Skeletal muscle tissue (tissue), 4 donors: ENCODE results near the gene EPAS1. TPM values are rescaled to one million over a fixed set of nuclear protein-coding genes. Genes with fewer than 3 reads are reported as not detected.

Source experiments
- H3K27ac ChIP-seq: one replicate; pipeline ENCODE4 v1.7.0; 2013; ENCODE audit warnings: mild to moderate bottlenecking, low read depth, low read length, inconsistent platforms
- H3K27me3 ChIP-seq, 3 donors: one replicate each; pipeline ENCODE4 v1.7.0; 2013; ENCODE audit warnings: low read length in 3 of 3; ENCODE audit not compliant: control insufficient read depth in 3 of 3, insufficient read depth in 3 of 3
- H3K36me3 ChIP-seq, 3 donors: one replicate each; pipeline ENCODE4 v1.7.0; 2013; ENCODE audit warnings: low read length in 3 of 3; ENCODE audit not compliant: control insufficient read depth in 3 of 3, insufficient read depth in 3 of 3
- H3K4me1 ChIP-seq, 3 donors: one replicate each; pipeline ENCODE4 v1.7.0; 2013; ENCODE audit warnings: low read length in 3 of 3, mild to moderate bottlenecking in 3 of 3; ENCODE audit not compliant: control insufficient read depth in 3 of 3, insufficient read depth in 3 of 3
- H3K4me3 ChIP-seq, 3 donors: one replicate each; pipeline ENCODE4 v1.7.0; 2013; ENCODE audit warnings: low read length in 3 of 3
- H3K9ac ChIP-seq, 3 donors: one replicate each; pipeline ENCODE4 v1.7.0; 2013; ENCODE audit warnings: low read length in 3 of 3, mild to moderate bottlenecking in 3 of 3, moderate library complexity in 2 of 3, low read depth in 1 of 3
- H3K9me3 ChIP-seq, 3 donors: one replicate each; pipeline ENCODE4 v1.7.0; 2013; ENCODE audit warnings: low read length in 3 of 3; ENCODE audit not compliant: control insufficient read depth in 3 of 3
- total RNA-seq: library from RNA; depleted of rRNA; stranded (reverse); fragments of >200 nt; gene quantifications from one replicate; pipeline ENCODE4 v1.2.3, GENCODE V29; 2014
- donor health status: Osteomylitis.

Gene EPAS1
- total RNA-seq, 1 donor from 2014 or later = 13.6 TPM

DNA sequence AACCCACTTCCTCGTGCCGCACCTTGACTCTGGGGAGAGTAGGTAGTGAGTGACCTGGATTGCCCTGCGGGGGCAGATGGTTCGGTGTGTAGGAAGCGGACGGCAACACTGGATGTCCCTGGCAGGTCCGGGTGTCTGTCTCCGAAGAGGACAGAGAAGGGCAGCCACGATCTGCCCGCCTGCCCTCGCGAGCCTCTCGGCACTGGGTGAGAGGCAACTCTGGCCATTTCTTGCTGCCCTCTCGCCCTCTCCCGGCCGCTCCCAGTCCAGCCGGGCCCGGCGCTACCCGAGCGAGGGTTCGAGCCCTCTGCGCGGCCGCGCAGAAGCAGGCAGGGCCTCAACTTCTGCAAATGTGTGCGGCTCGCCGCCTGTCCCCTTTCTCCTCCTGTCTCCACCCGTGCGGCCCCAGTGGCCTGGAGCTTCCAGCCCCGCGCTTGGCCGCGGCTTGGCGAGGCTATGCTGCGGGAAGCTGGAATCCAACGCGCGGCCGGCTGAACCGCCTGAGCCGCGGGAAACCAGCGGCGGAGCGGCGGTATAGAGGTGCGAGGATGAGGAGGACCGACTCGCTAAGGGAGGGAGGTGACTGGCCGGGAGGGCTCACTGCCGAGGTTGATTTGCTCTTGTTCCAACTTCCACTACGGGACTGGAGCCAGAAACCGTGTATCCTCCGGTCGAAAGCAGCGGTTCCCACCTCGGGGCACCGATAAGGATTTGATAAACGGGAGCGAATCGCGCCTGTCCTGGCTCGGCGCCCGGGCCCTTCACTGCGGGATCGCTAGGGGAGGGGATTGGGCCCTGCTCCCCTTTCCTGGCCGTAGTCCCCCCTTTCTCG is 1.5 kb downstream of the EPAS1 start:
- peak overlapping the region; percentile 87 to 92 (median 87) for H3K9ac ChIP-seq
- peaks cover 0 to 5% (median 0%) of the 10 kb centered on the region in 3 donors for H3K27me3 ChIP-seq
- H3K36me3 ChIP-seq = no peaks in the 10 kb centered on the region
- H3K4me1 ChIP-seq = peaks cover 16 to 33% (median 22%) of the 10 kb centered on the region in 3 donors
- peak overlapping the region; percentile 88 for H3K27ac ChIP-seq
- H3K4me3 ChIP-seq = peak overlapping the region; percentile 84 to 91 (median 84)
- H3K9me3 ChIP-seq = no peaks in the 10 kb centered on the region

DNA sequence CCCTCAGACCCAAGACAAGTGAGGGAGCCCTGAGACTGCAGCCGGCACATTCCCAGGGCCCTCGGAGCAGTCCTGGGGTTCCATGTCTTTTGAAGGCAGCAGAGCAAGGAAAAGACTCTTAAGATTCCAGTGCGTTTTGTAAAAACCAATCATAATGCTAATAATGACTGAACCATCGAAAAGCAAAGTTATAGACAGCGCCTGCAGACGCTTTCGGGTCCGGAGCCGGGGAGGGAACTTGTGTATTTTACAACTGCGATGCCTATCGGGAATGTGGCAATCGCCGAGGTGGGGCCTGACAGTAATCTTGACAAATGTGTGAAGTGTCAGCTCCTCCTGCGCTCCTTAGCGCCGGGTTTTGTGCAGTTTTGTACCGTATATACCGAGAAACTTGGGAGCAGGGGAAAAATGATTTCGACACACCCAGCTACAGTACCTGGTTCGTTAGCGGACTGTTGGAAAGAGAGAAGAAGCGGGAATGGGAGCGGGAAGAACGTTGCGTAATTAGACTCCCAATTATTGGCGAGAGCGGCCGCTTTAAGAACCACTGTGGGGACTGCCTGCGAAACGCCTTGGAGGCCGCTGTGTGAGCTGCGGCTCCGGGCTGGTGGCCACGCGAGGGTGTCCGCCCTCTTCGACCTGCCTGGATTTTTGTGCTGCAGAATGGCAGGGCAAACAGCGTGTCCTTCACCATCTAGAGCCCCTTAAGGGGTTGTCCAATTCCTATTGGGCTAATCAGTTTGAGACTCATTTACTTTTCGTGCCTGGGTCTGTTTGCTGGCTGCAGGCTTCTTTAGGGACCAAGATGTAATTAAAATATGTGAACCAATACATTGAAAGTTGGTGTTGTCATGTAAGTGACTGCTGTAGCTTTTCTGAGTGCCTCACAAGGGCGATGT is 2.4 kb downstream of the EPAS1 start:
- no peaks in the 10 kb centered on the region for H3K9me3 ChIP-seq
- H3K36me3 ChIP-seq = no peaks in the 10 kb centered on the region
- H3K4me1 ChIP-seq = peaks cover 16 to 33% (median 22%) of the 10 kb centered on the region in 3 donors
- peaks cover 0 to 5% (median 0%) of the 10 kb centered on the region in 3 donors for H3K27me3 ChIP-seq
- peak overlapping the region; percentile 88 for H3K27ac ChIP-seq
- H3K9ac ChIP-seq = peak overlapping the region; percentile 87 to 92 (median 87)
- H3K4me3 ChIP-seq = peak overlapping the region; percentile 84 to 91 (median 84)

DNA sequence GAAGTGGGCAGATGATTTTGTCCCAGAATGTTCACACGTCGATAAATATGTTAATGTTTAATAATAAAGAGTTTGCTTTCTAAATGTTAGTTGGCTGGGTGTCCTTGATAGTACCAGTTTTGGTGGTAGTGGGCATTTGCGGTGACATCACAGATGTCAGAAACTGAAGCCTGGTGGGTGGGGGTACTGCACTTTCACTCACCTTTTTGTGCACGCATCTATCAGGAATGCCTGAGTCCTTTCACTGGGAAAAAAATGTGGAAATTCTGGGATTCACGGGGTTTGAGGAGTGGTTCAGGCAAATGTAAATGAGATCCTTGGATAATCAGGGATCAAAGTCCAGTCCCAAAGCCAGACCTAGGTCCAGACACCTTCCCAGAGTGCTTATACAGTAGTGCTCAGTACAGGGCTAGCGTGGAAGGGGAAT is 3.2 kb downstream of the EPAS1 start:
- no peaks in the 10 kb centered on the region for H3K36me3 ChIP-seq
- peak overlapping the region; percentile 84 to 91 (median 84) for H3K4me3 ChIP-seq
- peaks cover 20 to 33% (median 26%) of the 10 kb centered on the region in 3 donors for H3K4me1 ChIP-seq
- H3K27me3 ChIP-seq = peaks cover 0 to 5% (median 0%) of the 10 kb centered on the region in 3 donors
- no peaks in the 10 kb centered on the region for H3K9me3 ChIP-seq
- H3K27ac ChIP-seq = no peak overlapping the region
- peak overlapping the region; percentile 87 to 92 (median 87) for H3K9ac ChIP-seq

DNA sequence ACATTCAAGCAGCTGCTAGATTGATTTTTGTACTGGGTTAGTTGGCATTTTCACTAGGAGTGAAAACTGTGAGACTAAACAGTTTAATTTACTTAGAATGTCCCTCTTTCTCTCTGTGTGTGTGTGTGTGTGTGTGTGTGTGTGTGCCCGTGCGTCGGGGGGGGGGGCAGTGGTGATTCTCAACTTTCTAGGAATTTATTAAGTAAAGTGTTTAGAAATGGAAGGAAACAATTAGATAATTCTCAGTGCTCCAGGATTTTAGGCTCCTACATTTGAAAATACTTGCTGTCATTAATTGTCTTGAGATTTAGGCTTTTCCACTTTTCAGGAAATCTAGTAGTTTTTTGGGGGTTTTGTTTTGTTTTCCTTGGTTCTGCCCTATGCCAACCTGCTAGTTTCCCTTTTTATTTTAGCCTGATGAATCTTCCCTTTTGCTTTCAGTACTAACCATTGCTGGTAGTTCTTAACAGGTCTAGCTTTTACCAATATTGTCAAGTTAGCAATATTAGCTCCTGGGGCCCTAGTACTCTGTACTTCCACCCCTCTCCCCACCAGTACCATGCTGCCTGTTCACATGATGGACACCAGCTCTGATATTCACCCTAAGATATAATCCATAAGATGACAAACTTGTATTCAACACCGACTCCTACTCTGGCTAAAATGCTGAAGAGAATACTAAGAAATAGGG is 4.9 kb downstream of the EPAS1 start:
- Histone ChIP-seq H3K27me3 (peaks cover 0 to 5% (median 0%) of the 10 kb centered on the region in 3 donors), H3K9ac (no peak overlapping the region), H3K4me1 (peaks cover 31 to 40% (median 36%) of the 10 kb centered on the region in 3 donors), H3K9me3 (no peaks in the 10 kb centered on the region), H3K4me3 (no peak overlapping the region), H3K27ac (peak overlapping the region; percentile 1), H3K36me3 (no peaks in the 10 kb centered on the region)

DNA sequence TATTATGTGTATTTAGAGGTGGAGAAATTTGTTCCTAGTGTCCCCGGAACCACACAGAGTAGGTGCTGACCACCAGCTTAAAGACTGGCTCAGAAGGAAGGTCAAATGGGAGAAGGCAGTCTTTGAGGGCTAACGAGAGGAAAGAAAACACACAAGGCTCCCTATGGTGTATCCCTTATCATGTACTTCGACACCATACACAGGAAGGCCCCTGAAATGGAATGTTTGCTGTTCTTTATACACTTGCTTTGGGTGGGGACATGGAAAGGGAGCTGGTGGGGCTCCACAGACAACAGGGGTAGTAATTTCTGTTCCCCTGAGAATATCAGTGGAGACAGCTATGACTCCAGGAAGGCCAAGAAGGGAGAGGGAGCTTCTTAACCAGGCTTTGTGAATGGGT is 6.0 kb downstream of the EPAS1 start:
- peaks cover 0 to 5% (median 0%) of the 10 kb centered on the region in 3 donors for H3K27me3 ChIP-seq

DNA sequence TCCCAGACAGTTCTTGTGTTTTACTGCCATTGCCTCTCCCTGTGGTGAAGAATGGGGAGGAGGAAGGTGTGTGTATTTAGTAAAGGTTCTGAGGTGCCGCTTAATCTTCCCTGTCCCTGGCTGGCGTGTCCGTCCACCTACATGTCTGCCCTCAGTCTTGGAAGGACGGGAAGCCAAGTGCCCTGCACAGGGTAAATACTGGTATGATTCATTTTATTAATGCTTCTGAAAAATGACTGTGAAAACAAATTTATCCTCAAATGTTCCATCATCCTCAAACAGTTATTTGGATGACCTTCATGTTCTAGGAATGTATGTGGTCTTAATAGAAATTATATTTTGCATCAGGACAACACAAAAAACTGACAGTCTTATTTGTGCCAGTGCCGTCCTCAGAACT is 6.6 kb downstream of the EPAS1 start:
- H3K9me3 ChIP-seq = no peaks in the 10 kb centered on the region
- H3K4me1 ChIP-seq = peaks cover 43 to 51% (median 44%) of the 10 kb centered on the region in 3 donors
- no peaks in the 10 kb centered on the region for H3K36me3 ChIP-seq
- H3K9ac ChIP-seq = no peak overlapping the region
- H3K27me3 ChIP-seq = peaks cover 0 to 5% (median 0%) of the 10 kb centered on the region in 3 donors
- H3K4me3 ChIP-seq = no peak overlapping the region
- H3K27ac ChIP-seq = no peak overlapping the region

More for the DNA sequence above, 6.0 kb downstream of the EPAS1 start:
- Histone ChIP-seq H3K4me1 (peaks cover 40 to 50% (median 45%) of the 10 kb centered on the region in 3 donors), H3K36me3 (no peaks in the 10 kb centered on the region), H3K9me3 (no peaks in the 10 kb centered on the region), H3K4me3 (no peak overlapping the region), H3K9ac (no peak overlapping the region), H3K27ac (no peak overlapping the region)

DNA sequence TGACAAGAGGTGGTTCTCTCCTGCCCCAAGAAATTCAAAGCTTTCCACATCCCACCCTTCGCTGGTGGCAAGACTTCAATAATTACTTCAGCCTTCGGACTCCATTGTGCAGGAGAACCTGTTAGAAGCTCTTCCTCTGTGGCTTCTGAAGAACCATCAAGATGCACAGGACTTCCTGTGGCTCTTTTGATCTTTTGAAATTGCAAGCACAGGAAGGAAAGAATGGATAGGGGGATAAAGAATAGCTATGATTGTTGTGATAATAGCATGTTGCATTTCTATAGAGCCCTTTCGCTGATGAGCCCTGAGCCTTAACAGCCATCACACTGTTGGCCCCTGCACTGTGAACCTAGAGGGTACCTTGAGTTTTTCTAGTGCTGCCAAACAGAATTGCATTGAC is 7.4 kb downstream of the EPAS1 start:
- Histone ChIP-seq H3K27ac (no peak overlapping the region), H3K27me3 (peaks cover 0 to 5% (median 0%) of the 10 kb centered on the region in 3 donors), H3K36me3 (no peaks in the 10 kb centered on the region), H3K4me3 (no peak overlapping the region), H3K9me3 (no peaks in the 10 kb centered on the region), H3K9ac (no peak overlapping the region), H3K4me1 (peaks cover 43 to 54% (median 44%) of the 10 kb centered on the region in 3 donors)

DNA sequence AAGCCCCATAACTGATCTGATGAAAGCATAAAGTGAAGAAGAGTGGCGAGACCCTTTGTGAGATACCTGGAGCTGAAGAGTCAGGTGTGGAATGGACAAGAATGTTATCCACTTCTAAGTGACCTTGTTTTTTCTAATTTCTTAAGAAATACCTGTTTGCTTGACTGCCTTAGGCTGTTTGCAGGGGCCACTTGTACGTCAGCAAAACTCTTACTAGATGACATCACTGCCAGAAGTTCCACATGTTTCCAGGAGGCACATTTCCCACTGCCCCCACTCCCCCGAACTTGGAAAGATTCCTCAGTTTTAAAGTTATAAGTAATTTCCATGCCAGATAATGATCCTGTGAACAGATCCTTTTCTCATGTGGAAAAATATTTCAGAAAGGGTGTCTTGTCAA is 8.0 kb downstream of the EPAS1 start:
- no peak overlapping the region for H3K9ac ChIP-seq
- H3K27me3 ChIP-seq = peaks cover 0 to 5% (median 0%) of the 10 kb centered on the region in 3 donors
- H3K36me3 ChIP-seq = no peaks in the 10 kb centered on the region
- H3K4me3 ChIP-seq = no peak overlapping the region
- H3K9me3 ChIP-seq = no peaks in the 10 kb centered on the region
- H3K27ac ChIP-seq = no peak overlapping the region
- H3K4me1 ChIP-seq = peaks cover 40 to 54% (median 43%) of the 10 kb centered on the region in 3 donors

DNA sequence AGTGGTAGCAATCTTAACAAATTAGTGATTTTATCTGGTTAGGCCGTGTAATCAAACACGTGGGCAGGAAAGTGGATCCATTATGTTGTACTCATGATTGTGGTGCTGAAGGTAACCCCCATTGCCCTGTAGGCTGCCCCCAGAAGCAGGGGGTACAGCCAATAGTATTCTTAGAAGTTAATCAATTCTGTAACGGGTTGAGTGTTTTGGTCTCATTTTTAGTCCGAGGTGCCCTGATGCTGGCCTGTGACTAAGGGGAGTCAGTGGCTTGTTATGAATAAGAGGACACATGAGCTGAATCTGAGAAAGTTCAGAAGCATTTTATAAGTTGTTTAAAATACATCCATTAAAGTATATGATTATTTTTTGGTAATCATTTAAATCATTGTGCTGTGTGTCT is 8.6 kb downstream of the EPAS1 start:
- H3K4me1 ChIP-seq = peaks cover 36 to 54% (median 43%) of the 10 kb centered on the region in 3 donors
- H3K27ac ChIP-seq = no peak overlapping the region
- no peak overlapping the region for H3K4me3 ChIP-seq
- peaks cover 0 to 5% (median 0%) of the 10 kb centered on the region in 3 donors for H3K27me3 ChIP-seq
- H3K9me3 ChIP-seq = no peaks in the 10 kb centered on the region
- no peak overlapping the region for H3K9ac ChIP-seq
- no peaks in the 10 kb centered on the region for H3K36me3 ChIP-seq
